Fibroblast of pulmonary artery (primary cell): ENCODE results near the gene MMADHC.
A peak's percentile ranks its signal among the peaks of the same experiment; 100 is the strongest.

Experiments used
- DNase-seq: peaks from one replicate; pipeline ENCODE4 v3.0.0-alpha.2; 2010; ENCODE audit warnings: low read depth
- H3K4me3 ChIP-seq: replicated peaks from 2 replicates; pipeline ENCODE4 v1.5.1; 2011; ENCODE audit warnings: low read depth, mild to moderate bottlenecking, control low read depth, low read length, moderate library complexity
- TF ChIP-seq, protein P1 (sequence below): IDR thresholded peaks from 2 replicates; pipeline ENCODE4 v1.5.1; 2011; ENCODE audit warnings: mild to moderate bottlenecking, control low read depth, low read length, inconsistent platforms; ENCODE audit errors: missing control alignments

The MMADHC gene

DNA sequence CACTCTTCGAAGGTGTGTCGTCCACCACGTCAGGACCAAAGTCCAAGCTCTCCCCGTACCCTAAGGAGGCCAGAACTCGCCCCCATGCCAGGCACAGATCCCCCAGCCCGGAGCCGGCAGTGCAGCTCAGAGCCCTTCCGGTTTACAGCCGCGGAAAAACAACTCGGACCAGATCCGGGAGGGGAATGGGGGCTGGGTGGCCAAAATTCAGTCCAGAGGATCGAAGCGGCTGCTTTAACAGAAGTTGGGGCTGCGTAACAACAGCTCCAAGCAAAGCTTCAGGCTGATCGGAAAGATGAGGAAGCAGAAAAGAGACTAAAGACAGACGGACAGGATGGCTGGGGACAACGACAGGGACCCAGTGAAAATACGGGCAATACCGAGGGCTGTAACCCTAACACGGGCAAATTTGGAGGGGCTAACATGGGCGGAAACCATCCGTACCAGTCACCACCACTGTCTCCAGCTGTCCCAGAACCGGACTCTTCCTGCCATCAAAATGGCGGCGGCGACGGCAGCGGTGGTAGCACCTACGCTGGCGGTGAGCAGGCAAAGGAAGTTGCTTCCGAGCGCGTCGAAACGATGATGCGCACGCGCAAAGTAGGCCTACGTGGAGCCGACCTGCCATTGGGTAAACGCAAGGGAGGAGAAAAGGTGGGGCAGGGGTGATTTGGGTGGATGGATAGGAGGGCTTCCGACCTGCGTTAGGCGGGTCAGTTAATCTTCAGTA, at the start of gene MMADHC:
TSS of gene MMADHC (minus strand) at position 556 of the 730 bp plus-strand sequence. CDS start 678 bp downstream, outside the sequence.
- peak within 1 kb of the TSS; percentile 89 for H3K4me3 ChIP-seq
- TF ChIP-seq, protein P1, sequence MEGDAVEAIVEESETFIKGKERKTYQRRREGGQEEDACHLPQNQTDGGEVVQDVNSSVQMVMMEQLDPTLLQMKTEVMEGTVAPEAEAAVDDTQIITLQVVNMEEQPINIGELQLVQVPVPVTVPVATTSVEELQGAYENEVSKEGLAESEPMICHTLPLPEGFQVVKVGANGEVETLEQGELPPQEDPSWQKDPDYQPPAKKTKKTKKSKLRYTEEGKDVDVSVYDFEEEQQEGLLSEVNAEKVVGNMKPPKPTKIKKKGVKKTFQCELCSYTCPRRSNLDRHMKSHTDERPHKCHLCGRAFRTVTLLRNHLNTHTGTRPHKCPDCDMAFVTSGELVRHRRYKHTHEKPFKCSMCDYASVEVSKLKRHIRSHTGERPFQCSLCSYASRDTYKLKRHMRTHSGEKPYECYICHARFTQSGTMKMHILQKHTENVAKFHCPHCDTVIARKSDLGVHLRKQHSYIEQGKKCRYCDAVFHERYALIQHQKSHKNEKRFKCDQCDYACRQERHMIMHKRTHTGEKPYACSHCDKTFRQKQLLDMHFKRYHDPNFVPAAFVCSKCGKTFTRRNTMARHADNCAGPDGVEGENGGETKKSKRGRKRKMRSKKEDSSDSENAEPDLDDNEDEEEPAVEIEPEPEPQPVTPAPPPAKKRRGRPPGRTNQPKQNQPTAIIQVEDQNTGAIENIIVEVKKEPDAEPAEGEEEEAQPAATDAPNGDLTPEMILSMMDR = no peak
- DNase-seq = peak; percentile 98

DNA sequence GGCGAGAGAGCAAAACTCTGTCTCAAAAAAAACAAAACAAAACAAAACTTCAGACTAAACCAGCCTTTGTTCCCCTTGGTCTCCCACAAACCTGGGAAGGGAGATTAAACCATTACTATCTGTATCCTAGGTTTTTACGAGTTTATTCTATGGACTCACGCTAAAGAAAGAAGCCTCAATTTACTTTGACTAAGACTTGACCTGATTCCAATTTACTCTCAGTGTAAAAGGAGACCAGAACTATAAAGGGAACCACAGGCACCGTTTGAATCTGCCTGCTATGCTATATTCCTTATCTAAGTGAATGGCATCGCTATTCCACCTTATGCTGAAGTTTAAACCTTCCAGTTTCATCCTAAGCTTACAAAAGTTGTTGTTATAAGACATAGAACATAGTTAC, 46.5 kb upstream of the MMADHC start:
- TF ChIP-seq, protein P1 = no peak
- H3K4me3 ChIP-seq = no peak overlapping the region
- DNase-seq = no peak

DNA sequence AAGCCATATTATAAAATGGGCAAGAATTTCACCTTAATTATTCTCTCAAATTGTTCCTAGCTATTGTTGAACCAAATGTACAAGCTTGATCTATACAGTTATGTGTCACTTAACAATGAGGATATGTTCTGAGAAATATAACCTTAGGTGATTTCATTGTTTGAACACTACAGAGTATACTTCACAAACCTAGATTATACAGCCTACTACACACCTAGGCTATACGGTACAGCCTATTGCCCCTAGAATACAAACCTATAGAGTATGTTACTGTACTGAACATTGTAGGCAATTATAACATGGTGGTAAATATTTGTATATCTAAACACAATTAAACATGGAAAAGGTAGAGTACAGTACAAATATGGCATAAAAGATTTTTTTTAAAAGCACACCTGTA, 42.9 kb upstream of the MMADHC start:
- TF ChIP-seq, protein P1 = no peak
- no peak overlapping the region for H3K4me3 ChIP-seq
- DNase-seq = no peak

DNA sequence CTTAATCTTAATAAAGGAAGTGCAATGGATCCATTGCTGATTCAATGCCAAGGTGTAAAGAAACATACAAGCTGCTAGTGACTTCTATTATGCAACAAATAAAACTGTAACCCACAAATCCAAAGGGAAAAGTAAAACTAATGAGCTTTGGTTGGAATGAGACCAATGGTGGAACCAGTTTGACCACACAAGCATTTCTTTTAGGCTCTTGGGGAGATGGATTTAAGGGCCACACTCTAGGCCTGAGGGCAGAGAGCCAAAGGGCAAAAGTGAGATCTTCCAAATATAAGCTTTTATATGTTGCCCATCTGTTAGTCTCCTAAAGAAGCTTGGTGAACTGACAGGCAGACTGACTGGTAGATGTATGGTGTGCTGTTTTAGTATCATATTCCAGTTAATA, 41.5 kb upstream of the MMADHC start:
- no peak overlapping the region for H3K4me3 ChIP-seq
- no peak for DNase-seq
- TF ChIP-seq, protein P1 = no peak

DNA sequence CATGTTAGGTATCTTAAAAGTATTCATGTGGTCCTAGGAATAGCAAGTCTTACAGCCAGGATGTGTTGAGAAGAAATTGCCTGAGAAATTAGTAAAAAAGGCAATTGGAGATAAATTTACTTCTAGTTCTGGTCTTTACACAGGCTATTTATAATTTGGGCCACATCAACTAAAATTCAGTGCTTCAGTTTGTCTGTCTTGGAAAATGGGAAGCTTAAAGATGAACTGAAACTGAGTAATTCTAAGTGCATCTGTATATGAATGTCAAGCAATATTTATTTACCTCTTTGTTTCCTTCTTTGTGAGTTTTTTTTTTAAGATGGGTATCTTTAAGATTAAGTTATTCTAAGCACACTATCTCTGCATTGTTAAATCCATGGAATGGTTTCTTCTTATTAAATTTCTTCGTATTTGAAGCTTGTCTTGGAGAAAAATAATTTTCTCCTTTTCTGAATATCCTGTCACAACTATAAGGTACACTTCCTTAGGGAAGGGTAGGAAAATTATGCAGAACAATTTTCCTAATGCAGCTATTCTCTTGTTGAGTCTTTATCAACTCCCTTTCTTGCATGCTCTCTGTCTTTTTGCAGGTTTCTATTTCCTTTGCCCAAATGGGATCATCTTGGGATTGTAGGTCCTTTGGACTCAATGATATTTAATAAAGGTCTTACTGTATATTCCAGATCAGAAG, 39.7 kb upstream of the MMADHC start:
- TF ChIP-seq, protein P1 = no peak
- no peak overlapping the region for H3K4me3 ChIP-seq
- no peak for DNase-seq

DNA sequence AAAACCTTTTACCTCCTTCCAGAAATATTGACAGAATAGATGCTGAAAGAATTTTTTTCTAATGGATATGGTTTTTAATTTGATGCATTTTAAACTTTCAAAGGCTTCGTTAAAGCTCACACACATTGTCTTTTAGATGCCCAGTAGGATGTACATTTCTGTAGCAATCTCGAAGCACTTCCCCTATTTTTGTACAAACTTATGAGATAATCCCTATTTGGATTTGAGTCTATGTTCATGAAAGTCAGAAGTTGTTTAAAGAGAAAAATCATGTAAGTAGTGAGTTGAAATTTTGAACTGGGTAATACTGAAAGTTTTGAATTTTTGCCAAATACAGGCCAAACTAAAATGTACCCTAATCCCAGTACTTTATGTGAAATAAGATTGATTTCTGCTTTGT, 38.1 kb upstream of the MMADHC start:
- DNase-seq = no peak
- TF ChIP-seq, protein P1 = no peak
- H3K4me3 ChIP-seq = no peak overlapping the region

DNA sequence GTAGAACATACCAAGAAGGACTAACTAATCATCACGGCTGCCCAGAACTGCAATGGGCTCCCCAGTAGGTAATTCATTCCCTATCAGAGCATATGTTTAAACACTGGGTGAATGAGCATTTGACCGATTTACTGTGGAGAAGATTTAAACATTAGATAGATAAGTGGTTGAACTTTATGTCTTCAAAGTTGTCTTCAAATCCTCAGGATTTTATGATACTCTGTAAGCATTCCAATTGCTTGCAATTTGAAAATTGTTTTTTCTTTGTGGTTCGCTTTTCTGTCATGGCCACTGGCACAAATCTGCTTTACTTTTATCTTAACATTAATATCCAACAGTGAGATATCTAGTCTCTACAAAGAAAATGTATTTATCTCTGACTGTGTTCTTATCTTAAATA, 37.7 kb upstream of the MMADHC start:
- TF ChIP-seq, protein P1 = no peak
- no peak for DNase-seq
- no peak overlapping the region for H3K4me3 ChIP-seq
